NCI-H2107 treated with DMSO at 0.1 percent for 48 hours (cell line): ENCODE results near the gene ADGRD1.

Source experiments
- DNase-seq: peaks from one replicate; lab custom pipeline; 2025; ENCODE audit not compliant: unreplicated experiment; lab: John Stamatoyannopoulos, UW

Gene ADGRD1

DNA sequence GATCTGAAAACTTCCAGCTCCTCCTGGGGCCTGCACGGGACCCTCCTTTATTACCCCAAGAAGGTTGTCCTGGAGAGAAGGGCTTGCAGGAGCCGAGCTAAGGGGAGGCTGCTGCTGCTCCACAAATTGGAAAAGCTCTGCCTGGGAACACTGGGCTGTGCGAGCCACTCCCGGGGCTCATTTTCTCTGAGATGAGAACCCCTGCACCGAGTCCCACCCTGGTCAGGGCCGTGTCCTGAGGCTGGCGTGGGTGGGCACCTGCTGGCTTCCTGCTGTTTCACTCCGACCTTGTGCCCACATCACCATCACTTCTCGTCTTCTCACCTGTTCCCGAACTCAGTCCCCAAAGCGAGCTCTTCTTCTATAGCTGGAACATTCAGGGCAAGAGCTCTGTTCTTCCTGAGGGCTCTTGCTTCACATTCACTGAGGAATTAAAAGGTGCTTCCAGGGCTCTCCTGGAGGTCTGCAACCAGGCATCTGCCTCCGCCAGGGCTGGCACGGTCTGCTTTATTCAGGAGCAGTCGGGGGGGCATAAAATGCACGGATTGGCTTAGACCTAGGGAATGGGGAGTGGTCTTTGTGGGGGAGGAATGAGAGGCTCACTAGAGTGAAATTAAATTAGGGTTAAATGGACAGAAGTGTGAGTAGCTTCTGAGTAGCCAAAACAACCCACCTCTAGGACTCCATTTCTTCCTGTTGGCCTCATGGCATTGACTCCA is 98.5 kb downstream of the ADGRD1 start:
- DNase-seq, result no peak

DNA sequence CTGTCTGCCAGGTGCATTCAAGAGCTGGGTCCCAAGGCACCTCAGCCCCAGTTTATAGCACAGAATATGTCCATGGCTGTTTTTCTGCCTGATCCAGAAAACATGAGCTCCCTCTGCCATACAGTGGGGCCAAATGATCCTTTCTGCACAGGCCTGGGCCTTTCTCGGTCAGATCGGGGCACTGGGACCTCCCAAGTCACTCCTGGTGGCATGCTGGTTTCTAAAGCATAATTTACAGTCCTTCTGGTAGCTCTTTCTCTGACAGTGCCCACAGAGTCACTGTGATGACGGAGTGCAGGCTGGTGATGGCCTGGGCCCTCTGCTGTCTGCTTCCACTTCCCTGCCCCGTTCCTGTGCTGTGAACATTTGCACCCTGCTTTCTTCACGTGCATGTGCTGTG is 99.2 kb downstream of the ADGRD1 start:
- no peak for DNase-seq

DNA sequence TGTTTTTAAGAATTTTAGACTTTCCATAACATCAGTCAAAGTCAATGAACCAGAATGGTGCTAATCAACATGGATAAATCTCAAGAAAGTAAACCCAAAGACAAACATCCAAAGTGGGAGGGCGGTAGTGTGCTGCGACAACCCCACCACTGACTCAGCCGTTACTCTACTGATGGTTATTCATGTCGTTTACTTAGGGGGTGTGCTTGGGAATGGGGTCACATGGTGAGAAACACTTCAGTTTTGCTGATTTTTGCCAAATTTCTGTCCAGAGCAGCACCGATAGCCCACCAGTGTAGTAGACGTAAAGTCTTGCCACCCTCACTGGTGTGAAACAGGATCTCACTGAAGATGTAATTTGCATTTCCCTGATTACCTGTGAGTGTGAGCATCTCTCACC is 99.9 kb downstream of the ADGRD1 start:
- DNase-seq, result no peak

DNA sequence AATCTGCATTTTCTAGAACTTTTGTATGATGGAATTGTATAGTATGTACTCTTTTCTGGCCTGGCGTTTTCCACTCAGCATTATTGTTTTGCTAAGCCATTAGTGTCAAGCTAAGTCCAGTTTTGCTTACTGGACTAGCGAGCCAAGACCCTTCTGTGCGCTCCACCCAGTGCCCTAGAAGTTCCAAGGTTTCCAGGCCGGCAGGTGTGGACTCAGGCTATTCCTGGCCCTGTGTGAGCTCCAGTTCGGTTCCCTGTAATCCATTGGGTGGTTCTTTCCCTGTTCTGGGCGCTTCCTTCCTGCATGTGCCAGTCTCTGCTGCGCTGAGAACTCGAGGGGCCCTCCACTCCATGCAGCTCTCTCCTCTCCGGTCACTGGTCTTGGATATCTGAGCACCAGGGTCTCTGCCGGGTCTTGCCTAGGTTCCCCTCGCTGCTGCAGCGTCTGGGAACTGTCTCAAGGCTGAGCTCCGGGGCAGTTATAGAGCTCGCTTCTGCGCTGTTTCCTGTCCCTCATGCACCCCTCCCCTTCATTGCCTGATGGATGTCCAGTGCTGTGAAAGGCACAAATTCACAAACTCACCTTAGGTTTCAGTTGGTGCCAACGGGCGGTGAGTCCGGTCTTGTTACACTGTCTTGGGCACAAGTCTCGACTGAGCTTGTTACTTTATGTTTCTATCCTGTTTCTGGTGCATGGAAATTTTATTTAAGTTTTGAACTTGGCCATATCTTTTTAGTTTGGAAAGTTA is 100.8 kb downstream of the ADGRD1 start:
- DNase-seq, result no peak

DNA sequence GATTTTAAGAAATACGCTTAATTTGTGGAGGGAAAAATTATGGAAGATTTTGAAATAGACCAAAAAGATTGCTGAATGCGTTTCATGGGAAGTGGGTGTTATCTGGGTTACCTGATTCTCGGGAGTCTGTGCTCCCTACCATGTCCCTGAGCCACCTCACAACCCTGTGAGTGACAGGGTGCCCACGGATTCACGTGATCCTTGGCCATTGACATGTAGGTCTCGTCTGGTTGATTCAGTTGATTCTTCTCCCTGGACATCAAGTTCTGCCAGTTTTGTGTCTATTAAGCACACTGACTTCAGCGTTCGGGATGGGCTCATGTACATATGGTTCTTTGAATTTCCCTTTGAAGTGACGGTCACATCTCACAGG is 101.4 kb downstream of the ADGRD1 start:
- no peak for DNase-seq

DNA sequence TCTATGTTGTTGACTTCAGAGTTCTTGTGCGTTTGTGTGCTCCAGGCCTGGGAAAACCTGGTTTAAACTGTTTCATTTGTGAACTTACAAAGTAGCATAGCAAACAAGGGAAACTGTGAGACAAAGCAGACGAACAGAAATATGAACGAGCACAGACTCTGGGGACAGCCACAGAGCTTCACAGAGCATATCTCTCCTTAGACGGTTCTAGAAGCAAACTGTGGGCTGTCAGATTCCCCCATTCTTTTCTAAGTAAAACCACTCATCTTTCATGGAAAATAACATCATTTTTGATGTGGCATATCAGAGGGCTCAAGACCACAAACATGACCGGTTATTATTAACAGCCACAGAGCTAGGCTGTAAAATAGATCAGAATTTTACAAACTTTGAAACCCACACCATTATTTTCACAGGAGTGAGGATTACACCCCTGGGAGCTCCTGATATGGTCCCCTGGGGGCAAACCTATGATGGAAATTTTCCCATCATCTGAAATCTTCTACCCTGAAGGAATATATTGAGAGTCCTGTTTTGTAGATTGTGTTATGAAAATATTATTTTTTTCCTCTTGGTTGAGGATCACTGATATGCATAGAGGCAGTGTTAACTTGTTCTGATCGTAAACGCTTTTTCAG is 102.0 kb downstream of the ADGRD1 start:
- DNase-seq, result no peak

DNA sequence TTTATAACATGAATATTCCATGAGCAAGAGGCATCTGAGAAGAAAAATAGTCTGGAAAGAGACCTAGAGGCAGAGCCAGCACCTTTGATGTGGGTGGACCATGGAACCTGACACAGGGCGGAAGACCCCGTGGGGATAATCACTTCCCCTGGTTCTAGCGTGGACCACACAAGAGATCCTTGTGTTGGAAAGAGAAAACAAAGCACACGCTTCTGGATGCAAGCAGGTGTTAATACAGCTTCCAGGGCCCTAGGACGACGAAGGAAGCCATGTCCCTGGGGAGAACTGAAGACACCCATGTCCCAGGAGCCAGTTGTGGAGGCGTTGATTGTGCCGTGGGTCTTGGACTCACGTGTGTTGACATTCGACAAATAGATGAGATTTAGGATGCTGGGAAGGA is 102.9 kb downstream of the ADGRD1 start:
- DNase-seq, result no peak

DNA sequence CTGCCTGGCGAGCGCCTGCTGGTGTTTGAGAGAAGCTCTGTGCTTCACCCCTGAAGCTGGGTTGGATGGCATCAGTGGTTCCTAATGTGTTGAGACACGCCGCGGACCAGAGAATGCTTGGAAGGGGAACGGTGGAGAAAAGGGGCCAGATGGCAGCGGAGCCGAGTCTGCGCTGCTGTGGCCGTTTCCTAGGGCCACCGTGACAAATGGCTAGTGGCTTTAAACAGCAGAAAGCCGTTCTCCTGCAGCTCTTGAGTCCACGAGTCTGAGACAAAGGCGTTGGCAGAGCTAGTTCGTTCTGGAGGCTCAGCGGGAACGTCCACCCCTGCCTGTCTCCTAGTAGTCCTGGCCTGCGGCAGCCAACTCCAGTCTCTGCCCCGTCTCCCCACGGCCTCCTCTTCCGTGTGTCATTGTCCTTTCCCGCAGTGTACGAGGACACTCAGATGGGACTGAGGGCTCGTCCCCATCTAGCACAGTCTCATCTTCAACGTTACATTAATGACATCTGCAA is 103.6 kb downstream of the ADGRD1 start:
- DNase-seq, result no peak

DNA sequence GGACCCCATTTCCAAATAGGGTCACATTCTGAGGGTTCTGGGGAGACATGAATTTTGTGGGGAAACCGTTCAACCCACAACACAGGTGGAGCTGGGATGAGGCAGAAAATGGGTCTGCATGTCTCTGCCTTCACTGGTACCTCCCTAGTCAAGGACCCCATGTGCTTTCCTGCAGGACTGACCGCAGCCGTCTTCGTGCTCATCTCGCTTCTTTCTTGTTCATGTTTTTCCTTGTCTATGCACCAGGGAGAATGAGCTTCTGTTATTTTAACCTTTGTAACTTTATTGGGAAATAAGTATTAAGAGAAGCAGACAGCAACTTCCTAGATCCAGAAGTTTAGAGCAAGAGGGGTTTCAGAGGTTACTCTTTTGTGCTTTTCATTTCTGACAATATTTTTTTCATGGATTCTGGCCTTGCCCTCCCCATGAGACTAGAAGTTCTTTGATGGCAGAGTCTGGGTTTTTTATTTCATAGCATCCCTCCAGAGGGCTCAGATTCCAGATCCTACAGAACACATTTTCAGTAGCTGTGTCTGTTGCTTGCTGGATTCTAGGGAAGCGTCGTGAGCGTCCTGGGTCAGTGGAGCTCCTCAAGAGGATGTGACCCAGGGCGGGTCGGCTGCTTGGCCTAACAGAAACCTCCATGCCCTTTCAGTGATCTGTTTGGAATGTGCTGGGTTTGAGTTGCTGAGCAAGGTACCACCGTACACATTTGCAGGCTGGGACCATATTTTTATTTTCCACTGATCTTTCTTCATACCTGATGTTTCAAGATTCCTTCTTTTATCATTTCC is 104.2 kb downstream of the ADGRD1 start:
- no peak for DNase-seq

DNA sequence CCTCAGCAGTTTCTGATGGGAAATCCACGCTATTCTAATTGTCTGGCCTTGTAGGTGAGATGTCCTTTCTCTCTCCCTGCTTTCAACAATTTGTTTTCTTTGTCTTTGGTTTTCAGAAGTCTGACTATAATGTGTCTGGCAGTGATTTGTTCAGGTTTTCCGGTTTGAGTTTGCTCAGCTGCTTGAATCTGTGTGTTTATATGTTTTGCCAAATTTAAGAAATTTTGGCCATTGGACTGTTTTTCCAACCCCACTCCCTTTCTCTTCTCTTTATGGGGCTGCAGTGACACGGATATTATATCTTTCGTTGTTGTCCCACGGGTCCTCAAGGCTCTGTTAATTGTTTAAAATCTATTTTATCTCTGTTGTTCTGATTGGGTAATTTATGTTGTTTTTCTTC is 105.0 kb downstream of the ADGRD1 start:
- no peak for DNase-seq

DNA sequence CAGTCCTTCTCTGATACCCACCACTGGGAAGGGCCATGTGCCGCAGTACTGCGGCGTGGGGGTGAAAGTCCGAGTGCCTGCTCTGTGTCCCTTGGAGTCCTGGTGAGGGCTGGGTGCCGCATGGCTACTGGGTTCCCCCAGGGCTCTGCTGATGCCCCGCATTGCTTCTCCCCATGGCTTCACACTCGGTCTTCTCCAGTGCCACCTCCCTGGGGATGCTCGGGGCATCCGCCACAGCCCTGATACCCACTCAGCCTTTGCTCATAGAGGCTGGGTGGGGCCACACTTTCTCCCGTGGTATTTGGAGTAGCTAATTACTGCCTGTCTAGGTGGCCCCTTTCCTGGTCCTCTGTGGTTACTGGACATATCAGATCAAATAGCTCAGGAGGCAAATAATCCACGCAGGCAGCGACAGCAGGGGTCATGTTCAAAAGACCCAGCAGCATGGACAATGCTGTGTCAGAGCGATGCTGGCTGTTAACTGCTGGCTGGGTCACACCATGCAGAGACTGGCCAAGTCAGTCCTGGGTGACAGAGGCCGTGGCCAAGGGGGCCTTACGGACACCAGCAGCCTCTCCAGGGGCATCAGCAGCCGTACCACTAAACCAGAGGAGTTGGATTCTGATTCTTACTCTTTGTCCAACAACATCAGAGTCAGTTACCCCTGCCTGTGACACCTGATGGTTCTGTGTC is 106.5 kb downstream of the ADGRD1 start:
- DNase-seq, result no peak

DNA sequence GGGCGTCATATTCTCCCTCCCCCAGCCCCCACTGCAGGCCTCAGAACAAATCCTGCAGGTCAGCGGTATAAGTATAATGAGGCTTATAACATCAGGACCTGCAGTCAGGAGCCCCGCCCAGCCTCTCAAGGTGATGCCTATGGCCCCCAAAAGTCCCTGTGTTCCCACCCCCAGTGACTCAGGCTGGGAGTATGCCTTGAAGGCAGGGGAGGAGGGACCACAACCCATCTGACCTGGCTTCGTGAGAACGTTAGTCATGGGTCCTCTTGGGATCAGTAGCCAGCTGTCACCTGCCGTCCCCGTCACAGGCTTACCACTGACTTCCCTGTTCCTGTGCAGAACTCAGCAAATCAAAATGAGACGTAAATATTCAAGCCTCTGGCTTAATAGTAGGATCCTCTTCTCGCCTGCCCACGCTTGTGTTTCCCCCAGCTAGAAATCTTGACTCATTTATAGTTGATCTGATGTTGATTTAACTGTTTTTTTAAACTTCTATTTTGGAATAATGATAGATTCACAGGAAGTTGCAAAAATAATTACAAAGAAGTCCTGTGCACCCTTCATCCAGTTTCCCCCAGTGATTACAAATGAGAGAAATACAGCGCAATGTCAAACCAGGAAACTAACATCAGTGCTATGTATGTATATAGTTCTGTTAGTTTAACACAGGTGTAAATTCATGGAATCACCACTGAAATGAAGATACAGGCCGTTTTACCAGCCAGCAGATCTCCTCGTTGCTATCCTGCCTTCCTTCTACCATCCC is 107.5 kb downstream of the ADGRD1 start:
- DNase-seq, result no peak

DNA sequence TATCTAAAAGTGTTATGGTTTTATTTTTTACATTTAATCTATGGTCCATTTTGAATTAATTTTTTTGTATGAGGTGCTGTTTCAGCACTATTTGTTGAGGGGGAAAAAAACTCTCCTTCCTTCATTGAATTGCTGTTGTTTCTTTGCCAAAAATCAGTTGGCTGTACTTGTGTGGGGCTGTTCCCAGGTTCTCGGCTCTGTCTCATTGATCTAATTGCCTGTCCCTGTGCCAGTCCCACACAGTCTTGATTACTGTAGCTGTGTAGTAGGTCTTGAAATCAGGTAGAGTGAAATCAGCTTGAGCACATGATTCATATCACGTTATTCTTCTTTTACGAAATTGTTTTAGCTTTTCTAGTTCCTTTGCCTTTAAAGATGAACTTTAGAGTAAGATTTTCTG is 109.7 kb downstream of the ADGRD1 start:
- no peak for DNase-seq

DNA sequence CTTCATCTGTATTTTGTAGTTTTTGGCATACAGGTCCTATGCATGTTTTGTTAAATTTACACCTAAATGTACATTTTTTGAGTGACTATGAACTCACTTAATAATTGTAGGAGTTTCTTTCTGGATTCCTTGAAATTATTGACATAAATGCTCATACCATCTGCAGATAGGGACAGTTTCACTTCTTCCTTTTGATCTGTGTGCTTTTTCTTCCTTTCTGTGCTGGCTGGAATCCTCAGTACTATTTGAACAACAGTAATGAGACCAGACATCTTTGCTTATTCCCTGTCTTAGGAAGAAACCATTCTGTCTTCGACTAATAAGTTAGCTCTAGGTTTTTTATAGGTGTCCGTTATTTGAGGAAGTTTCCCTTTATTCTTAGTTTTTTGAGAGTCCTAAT is 110.3 kb downstream of the ADGRD1 start:
- no peak for DNase-seq

DNA sequence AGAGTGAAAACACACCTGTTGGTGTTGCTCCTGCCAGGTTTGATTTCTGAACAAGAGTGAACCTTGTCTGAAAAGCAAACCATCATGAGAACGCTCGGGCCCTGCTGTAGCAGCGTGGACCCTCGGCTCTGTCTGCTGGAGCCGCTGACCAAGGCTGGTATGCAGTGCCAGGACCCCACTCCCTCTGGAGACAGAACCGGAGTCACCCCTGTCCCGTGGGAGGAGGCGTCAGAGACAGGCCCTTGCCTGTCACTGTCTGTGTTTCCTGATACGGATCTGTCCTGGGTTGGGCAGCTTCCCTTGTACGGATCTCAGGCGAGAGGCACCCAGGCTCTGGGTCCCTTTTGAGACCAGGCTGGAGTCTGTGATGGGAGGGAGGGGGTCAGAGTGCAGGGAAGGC is 111.6 kb downstream of the ADGRD1 start:
- no peak for DNase-seq

DNA sequence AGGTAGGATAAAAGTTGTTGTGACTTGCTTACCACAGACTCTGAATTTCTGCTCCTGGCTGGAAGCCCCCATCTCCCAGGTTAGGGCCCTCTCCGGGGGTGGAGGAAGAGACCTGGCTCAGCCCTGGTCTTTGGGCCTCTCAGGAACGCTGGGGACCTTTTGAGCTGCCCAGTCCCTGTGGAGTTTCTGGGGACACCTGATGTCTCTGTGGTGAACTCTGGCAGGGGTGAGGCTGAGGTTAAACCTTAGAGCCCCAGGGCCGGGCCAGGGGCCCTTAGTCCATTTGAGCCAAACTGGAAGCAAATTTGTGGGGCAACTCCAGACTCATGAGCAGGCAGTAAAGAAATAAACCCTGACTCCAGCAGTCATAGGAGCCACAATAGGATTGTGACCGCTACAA is 112.1 kb downstream of the ADGRD1 start:
- no peak for DNase-seq

DNA sequence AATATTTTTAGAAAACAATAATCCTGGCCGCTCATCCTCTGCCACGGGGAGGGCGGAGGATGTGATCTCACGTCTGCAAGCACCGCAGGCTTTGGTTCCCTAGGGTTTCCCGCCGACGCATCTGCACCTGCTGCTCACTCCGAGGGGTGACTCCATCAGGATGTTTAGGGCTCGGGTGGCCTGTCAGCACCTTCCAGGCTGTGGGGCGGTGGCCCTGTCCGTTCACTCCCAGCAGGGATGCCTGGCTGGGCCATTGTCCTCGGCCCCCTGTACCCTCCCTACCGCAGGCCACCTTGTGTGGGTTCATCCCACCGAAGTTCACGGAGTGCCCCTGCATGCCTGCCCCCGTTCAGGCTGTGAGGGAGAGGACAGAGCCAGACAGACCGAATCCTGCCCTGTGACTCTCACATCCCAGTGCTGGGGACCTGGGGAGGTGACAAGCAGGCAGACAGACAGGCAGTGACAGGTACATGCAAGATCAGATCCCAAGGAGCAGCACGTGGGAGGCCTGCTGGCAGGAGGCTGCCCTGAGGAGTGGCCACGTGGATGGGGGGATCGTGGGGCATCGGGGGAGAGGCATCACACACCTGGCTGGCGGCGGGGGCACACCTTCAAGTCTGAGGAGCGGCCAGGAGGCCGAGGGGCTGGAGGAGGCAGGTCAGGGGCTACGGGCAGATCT is 112.6 kb downstream of the ADGRD1 start:
- DNase-seq, result no peak

DNA sequence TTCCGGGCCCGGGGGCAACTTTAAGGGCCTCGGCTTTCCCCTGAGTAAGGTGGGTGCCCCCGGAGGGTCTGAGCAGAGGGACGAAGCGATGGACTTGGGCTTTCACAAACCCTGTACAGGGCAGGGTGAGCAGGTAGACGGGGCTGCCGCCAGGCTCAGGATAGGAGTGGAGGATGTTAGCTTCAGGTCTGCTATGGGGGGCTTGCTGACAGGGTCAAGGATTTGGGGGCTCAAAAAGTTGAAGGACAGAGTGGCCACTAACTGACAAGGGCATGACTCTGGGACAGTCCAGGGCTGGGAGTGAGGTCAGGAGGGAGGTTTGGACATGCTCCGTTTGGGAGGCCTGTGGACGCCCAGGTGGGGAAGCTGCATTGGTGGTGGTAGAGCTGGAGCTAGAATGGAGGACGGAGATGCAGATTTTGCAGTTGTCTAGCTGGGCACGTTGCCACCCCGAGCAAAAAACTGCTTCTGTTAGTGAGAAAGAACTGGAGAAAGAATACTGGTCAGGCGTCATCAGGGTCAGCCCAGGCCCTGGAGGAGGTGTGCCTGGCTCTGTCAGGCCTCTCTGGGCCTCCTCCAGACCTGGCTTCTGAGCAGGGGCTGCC is 113.3 kb downstream of the ADGRD1 start:
- DNase-seq, result no peak
